Stomach (tissue), 9 donors: ENCODE measurements around the gene ANTXR2. TPM values are rescaled to one million over a fixed set of nuclear protein-coding genes. Genes with fewer than 3 reads are reported as not detected.

Experiments
- DNase-seq, 2 donors: peaks; one replicate each; pipeline versions ENCODE4 v3.0.0 to v3.0.0-alpha.2; 2013 to 2019
- H3K27ac ChIP-seq, 5 donors: fragments of 200-600 bp in 4 of 5; sonication (generic) in 4 of 5; one replicate each; pipeline ENCODE4 v1.5.1; 2013 to 2019; ENCODE audit warnings: mild to moderate bottlenecking in 1 of 5, moderate library complexity in 1 of 5
- H3K27me3 ChIP-seq, 3 donors: fragments of 200-600 bp; sonication (generic); one replicate each; pipeline ENCODE4 v1.5.1; 2017 to 2019; ENCODE audit warnings: mixed run types in 1 of 3
- H3K36me3 ChIP-seq, 4 donors: fragments of 200-600 bp; sonication (generic); 1 replicate in 3 of 4; 2 replicates in 1 of 4; pipeline ENCODE4 v1.5.1; 2016 to 2019
- H3K4me1 ChIP-seq, 4 donors: fragments of 200-600 bp; sonication (generic); one replicate each; pipeline ENCODE4 v1.5.1; 2016 to 2019
- H3K4me3 ChIP-seq, 4 donors: fragments of 200-600 bp; sonication (generic) in 3 of 4; one replicate each; pipeline ENCODE4 v1.5.1; 2016 to 2019; ENCODE audit warnings: mild to moderate bottlenecking in 1 of 4
- H3K9me3 ChIP-seq, 4 donors: fragments of 200-600 bp; sonication (generic); one replicate each; pipeline ENCODE4 v1.5.1; 2016 to 2019
- CTCF ChIP-seq, 7 experiments: fragments of 450-650 bp in 4 of 7; fragments of 200-600 bp in 3 of 7; sonication (generic) in 3 of 7; IDR thresholded peaks; one replicate each; pipeline ENCODE4 v1.5.1; 2016 to 2019; ENCODE audit warnings: antibody characterized with exemption in 7 of 7, control low read depth in 2 of 7, mild to moderate bottlenecking in 1 of 7
- EP300 ChIP-seq: sonication (generic); formaldehyde crosslinking; IDR thresholded peaks from one replicate; pipeline ENCODE4 v1.6.1; 2017; ENCODE audit warnings: antibody characterized with exemption
- POLR2A ChIP-seq, 4 donors: fragments of 450-650 bp; IDR thresholded peaks; one replicate each; pipeline ENCODE4 v1.6.1; 2016; ENCODE audit warnings: antibody characterized with exemption in 4 of 4, control low read depth in 2 of 4, mild to moderate bottlenecking in 1 of 4, moderate library complexity in 1 of 4
- POLR2AphosphoS5 ChIP-seq, 3 donors: sonication (generic); formaldehyde crosslinking; IDR thresholded peaks; one replicate each; pipeline ENCODE4 v1.6.1; 2016; ENCODE audit warnings: antibody characterized with exemption in 3 of 3
- WGBS, 5 donors: extraction: QIAGEN DNeasy Blood & Tissue Kit in 3 of 5; methylation state at CpG; one replicate each; pipeline versions ENCODE4 v1.1.5 to v1.1.7; 2013 to 2018; 5-methylcytosine and 5-hydroxymethylcytosine counted together
- intact Hi-C: fragments of 100-400 bp; cut with DNase I; formaldehyde crosslinking; loops from one replicate; pipeline ENCODE4 v1.15.1; 2023; ENCODE audit warnings: low total_unique reads
- polyA plus RNA-seq, 3 donors: library from polyadenylated mRNA; stranded (reverse); fragments of 200-250 nt; gene quantifications; one replicate each; pipeline ENCODE4 v1.2.3, GENCODE V29; 2013
- total RNA-seq, 5 donors: library from RNA; depleted of rRNA; stranded (reverse); fragments of >200 nt; gene quantifications; one replicate each; pipeline versions ENCODE4 v1.1.0 to v1.2.3, GENCODE V29; 2014 to 2016
- donor health status: healthy with polysubstance abuse.
- donor health status: Bipolar disorder and iron deficiency.
- donor health status: healthy.

Gene ANTXR2
- total and polyA plus RNA-seq, 8 donors = 8.3 to 116 (median 36.1) TPM

- no peak for DNase-seq
- H3K4me1 ChIP-seq = no peaks in the 10 kb centered on the region
- H3K27me3 ChIP-seq = no peaks in the 10 kb centered on the region
- intact Hi-C loops = no loop called here
- no peaks in the 10 kb centered on the region for H3K9me3 ChIP-seq
- no peak overlapping the region for H3K27ac ChIP-seq
- 73 to 80% (median 79%) methylated on average over 5 of the region's 5 CpGs for WGBS, 5 donors
- no peaks in the 10 kb centered on the region for H3K36me3 ChIP-seq
- H3K4me3 ChIP-seq = no peak overlapping the region
- TF ChIP-seq POLR2A (IDR thresholded peaks at IDR 0.05) (no peak), CTCF (IDR thresholded peaks at IDR 0.05) (no peak), EP300 (no peak), POLR2AphosphoS5 (IDR thresholded peaks at IDR 0.05) (no peak)
These were observed 13.3 kb upstream of the ANTXR2 start for GRCh38 chr4:80086296-80086695.

GRCh38 chr4:80085081-80085480 is 12.1 kb upstream of the ANTXR2 start:
- H3K4me1 ChIP-seq = no peaks in the 10 kb centered on the region
- H3K4me3 ChIP-seq = no peak overlapping the region
- intact Hi-C loops = no loop called here
- no peak for TF ChIP-seq CTCF (IDR thresholded peaks at IDR 0.05)
- TF ChIP-seq POLR2AphosphoS5 (IDR thresholded peaks at IDR 0.05) = no peak
- TF ChIP-seq EP300 = no peak
- no peak for TF ChIP-seq POLR2A (IDR thresholded peaks at IDR 0.05)
- DNase-seq = no peak
- 91 to 97% (median 96%) methylated on average over 3 of the region's 3 CpGs for WGBS, 5 donors
- H3K27me3 ChIP-seq = no peaks in the 10 kb centered on the region
- H3K9me3 ChIP-seq = no peaks in the 10 kb centered on the region
- H3K27ac ChIP-seq = no peak overlapping the region
- no peaks in the 10 kb centered on the region for H3K36me3 ChIP-seq

- WGBS, 5 donors = 89 to 96% (median 92%) methylated on average over 2 of the region's 2 CpGs
- TF ChIP-seq POLR2A (IDR thresholded peaks at IDR 0.05) (no peak), POLR2AphosphoS5 (IDR thresholded peaks at IDR 0.05) (no peak), EP300 (no peak), CTCF (IDR thresholded peaks at IDR 0.05) (no peak)
- Histone ChIP-seq H3K9me3 (no peaks in the 10 kb centered on the region), H3K36me3 (no peaks in the 10 kb centered on the region), H3K4me1 (no peaks in the 10 kb centered on the region), H3K27ac (no peak overlapping the region), H3K27me3 (no peaks in the 10 kb centered on the region), H3K4me3 (no peak overlapping the region)
- intact Hi-C loops = no loop called here
- no peak for DNase-seq
These were observed 9.7 kb upstream of the ANTXR2 start for GRCh38 chr4:80082693-80083092.

GRCh38 chr4:80081566-80081965 is 8.5 kb upstream of the ANTXR2 start:
- H3K27ac ChIP-seq = no peak overlapping the region
- 75 to 88% (median 80%) methylated on average over 4 of the region's 4 CpGs for WGBS, 5 donors
- TF ChIP-seq POLR2A (IDR thresholded peaks at IDR 0.05) (no peak), POLR2AphosphoS5 (IDR thresholded peaks at IDR 0.05) (no peak), EP300 (no peak), CTCF (IDR thresholded peaks at IDR 0.05) (no peak)
- intact Hi-C loops = no loop called here
- no peaks in the 10 kb centered on the region for H3K9me3 ChIP-seq
- no peak overlapping the region for H3K4me3 ChIP-seq
- H3K36me3 ChIP-seq = no peaks in the 10 kb centered on the region
- no peaks in the 10 kb centered on the region for H3K27me3 ChIP-seq
- peaks cover 0 to 4% (median 0%) of the 10 kb centered on the region in 4 donors for H3K4me1 ChIP-seq
- no peak for DNase-seq
